HFFc6 (cell line): Measurements from ENCODE around the gene NT5C2. TPM values are rescaled to one million over a fixed set of nuclear protein-coding genes. Genes with fewer than 3 reads are reported as not detected.

Source experiments
- DNase-seq: peaks from one replicate; pipeline ENCODE4 v3.0.0-alpha.2; 2018
- H3K27ac Mint-ChIP-seq: 2 replicates; pipeline ENCODE4 v1.8.0; 2020; ENCODE audit warnings: mild to moderate bottlenecking, mixed read lengths
- H3K27me3 Mint-ChIP-seq: 2 replicates; pipeline ENCODE4 v1.8.0; 2021; ENCODE audit warnings: mild to moderate bottlenecking, moderate library complexity, mixed read lengths; ENCODE audit not compliant: insufficient read depth
- H3K36me3 Mint-ChIP-seq: 2 replicates; pipeline ENCODE4 v1.8.0; 2021; ENCODE audit warnings: low read depth, mixed read lengths
- H3K4me1 Mint-ChIP-seq: 2 replicates; pipeline ENCODE4 v1.8.0; 2020; ENCODE audit warnings: low read depth, mixed read lengths
- H3K4me3 Mint-ChIP-seq: 2 replicates; pipeline ENCODE4 v1.8.0; 2020; ENCODE audit warnings: mild to moderate bottlenecking, moderate library complexity, mixed read lengths
- H3K9me3 Mint-ChIP-seq: 2 replicates; pipeline ENCODE4 v1.8.0; 2020; ENCODE audit warnings: mild to moderate bottlenecking, mixed read lengths
- CTCF ChIP-seq: fragments of 200-600 bp; sonication (generic); IDR thresholded peaks from 2 replicates; pipeline ENCODE4 v1.5.0; 2021; ENCODE audit warnings: antibody characterized with exemption, mild to moderate bottlenecking
- total RNA-seq, 6 experiments: library from RNA; stranded (reverse); fragmentation: NEBNext Ultra II Directional; extraction: Animal tissue kit (Norgen Biotek cat#: 25700); gene quantifications; 2 replicates in 1 of 6; 3 replicates in 5 of 6; pipeline ENCODE4 v1.2.3, GENCODE V29; 2021

The NT5C2 gene
- total RNA-seq, 6 experiments from 2014 or later, result 78.5 to 97.4 (median 81.1) TPM

GRCh38 chr10:103078309-103078615 is 114.8 kb downstream of the NT5C2 start:
- Mint-ChIP-seq H3K9me3 (no peaks in the 10 kb centered on the region), H3K4me1 (no peaks in the 10 kb centered on the region), H3K4me3 (no peak overlapping the region; the same call in 1 of the 2 replicates), H3K27me3 (peaks cover 4% of the 10 kb centered on the region), H3K36me3 (peaks cover 22% of the 10 kb centered on the region), H3K27ac (no peak overlapping the region)
- TF ChIP-seq CTCF, result no peak
- DNase-seq, result no peak

- DNase-seq, result no peak
- no peaks in the 10 kb centered on the region for H3K4me1 Mint-ChIP-seq
- no peaks in the 10 kb centered on the region for H3K9me3 Mint-ChIP-seq
- H3K36me3 Mint-ChIP-seq, result peaks cover 18% of the 10 kb centered on the region
- H3K27me3 Mint-ChIP-seq, result peaks cover 6% of the 10 kb centered on the region
- H3K4me3 Mint-ChIP-seq, result no peak overlapping the region
- no peak overlapping the region for H3K27ac Mint-ChIP-seq
- no peak for TF ChIP-seq CTCF
These were observed 115.4 kb downstream of the NT5C2 start for GRCh38 chr10:103077491-103078308.

- TF ChIP-seq CTCF, result no peak
- H3K27ac Mint-ChIP-seq, result no peak overlapping the region
- DNase-seq, result no peak
- H3K36me3 Mint-ChIP-seq, result peaks cover 18% of the 10 kb centered on the region
- peaks cover 6% of the 10 kb centered on the region for H3K27me3 Mint-ChIP-seq
- H3K4me1 Mint-ChIP-seq, result no peaks in the 10 kb centered on the region
- no peaks in the 10 kb centered on the region for H3K9me3 Mint-ChIP-seq
- H3K4me3 Mint-ChIP-seq, result no peak overlapping the region
These were observed 116.1 kb downstream of the NT5C2 start for GRCh38 chr10:103077020-103077419.

- Mint-ChIP-seq H3K4me1 (peaks cover 10% of the 10 kb centered on the region), H3K27ac (no peak overlapping the region), H3K27me3 (peaks cover 4% of the 10 kb centered on the region), H3K9me3 (no peaks in the 10 kb centered on the region), H3K4me3 (no peak overlapping the region), H3K36me3 (peaks cover 17% of the 10 kb centered on the region)
- no peak for TF ChIP-seq CTCF
- no peak for DNase-seq
These were observed 120.2 kb downstream of the NT5C2 start for GRCh38 chr10:103072891-103073290.

GRCh38 chr10:103072276-103072675 is 120.8 kb downstream of the NT5C2 start:
- Mint-ChIP-seq H3K4me3 (no peak overlapping the region), H3K27me3 (peaks cover 4% of the 10 kb centered on the region), H3K27ac (no peak overlapping the region), H3K36me3 (peaks cover 11% of the 10 kb centered on the region), H3K4me1 (peaks cover 10% of the 10 kb centered on the region), H3K9me3 (no peaks in the 10 kb centered on the region)
- no peak for DNase-seq
- no peak for TF ChIP-seq CTCF
